H9 (cell line): ENCODE data around the gene TXNDC17. TPM values are rescaled to one million over a fixed set of nuclear protein-coding genes. Genes with fewer than 3 reads are reported as not detected.

Experiments used
- DNase-seq: peaks from one replicate; pipeline ENCODE4 v3.0.0-alpha.2; 2017
- H2AFZ ChIP-seq: one replicate; pipeline ENCODE4 v1.6.1; 2013; ENCODE audit warnings: mild to moderate bottlenecking, low read length, control low read depth, moderate library complexity
- H2AK5ac ChIP-seq: 2 replicates; pipeline ENCODE4 v1.6.1; 2013; ENCODE audit warnings: low read length, control low read depth, mixed read lengths; ENCODE audit not compliant: insufficient read length
- H2BK120ac ChIP-seq: one replicate; pipeline ENCODE4 v1.6.1; 2013; ENCODE audit warnings: low read depth, mild to moderate bottlenecking, low read length, control low read depth, inconsistent platforms; ENCODE audit not compliant: poor library complexity, severe bottlenecking
- H2BK12ac ChIP-seq: 2 replicates; pipeline ENCODE4 v1.6.1; 2013; ENCODE audit warnings: low read length, control low read depth, mixed read lengths, low read depth; ENCODE audit not compliant: insufficient read length
- H2BK15ac ChIP-seq: 2 replicates; pipeline ENCODE4 v1.6.1; 2013; ENCODE audit warnings: low read depth, low read length, control low read depth
- H2BK20ac ChIP-seq: one replicate; pipeline ENCODE4 v1.6.1; 2013; ENCODE audit warnings: low read depth, mild to moderate bottlenecking, low read length, control low read depth, inconsistent platforms; ENCODE audit not compliant: poor library complexity, severe bottlenecking
- H2BK5ac ChIP-seq: 2 replicates; pipeline ENCODE4 v1.6.1; 2013; ENCODE audit warnings: low read length, control low read depth, mixed read lengths; ENCODE audit not compliant: insufficient read length
- H3K14ac ChIP-seq: 2 replicates; pipeline ENCODE4 v1.6.1; 2013; ENCODE audit warnings: low read length, control low read depth; ENCODE audit not compliant: insufficient read depth
- H3K18ac ChIP-seq: 2 replicates; pipeline ENCODE4 v1.6.1; 2013; ENCODE audit warnings: low read depth, mild to moderate bottlenecking, mixed read lengths, low read length, control low read depth; ENCODE audit not compliant: insufficient read length
- H3K23ac ChIP-seq: 2 replicates; pipeline ENCODE4 v1.6.1; 2013; ENCODE audit warnings: low read length, control low read depth, mixed read lengths, low read depth; ENCODE audit not compliant: insufficient read length
- H3K23me2 ChIP-seq: 2 replicates; pipeline ENCODE4 v1.6.1; 2013; ENCODE audit warnings: low read depth, mild to moderate bottlenecking, mixed read lengths, low read length, control low read depth; ENCODE audit not compliant: insufficient read length, poor library complexity, severe bottlenecking
- H3K27ac ChIP-seq: 2 replicates; pipeline ENCODE4 v1.5.1; 2013; ENCODE audit warnings: low read length, control low read depth, mixed read lengths, low read depth; ENCODE audit not compliant: insufficient read length
- H3K27me3 ChIP-seq: 2 replicates; pipeline ENCODE4 v1.6.1; 2013; ENCODE audit warnings: low read length, control low read depth, inconsistent platforms; ENCODE audit not compliant: insufficient read depth
- H3K4ac ChIP-seq: 2 replicates; pipeline ENCODE4 v1.6.1; 2013; ENCODE audit warnings: low read depth, mild to moderate bottlenecking, control low read depth, inconsistent platforms, low read length, moderate library complexity
- H3K4me1 ChIP-seq: 2 replicates; pipeline ENCODE4 v1.6.1; 2013; ENCODE audit warnings: low read length, control low read depth, inconsistent platforms; ENCODE audit not compliant: insufficient read depth
- H3K4me2 ChIP-seq: 2 replicates; pipeline ENCODE4 v1.6.1; 2013; ENCODE audit warnings: low read length, control low read depth, mixed read lengths; ENCODE audit not compliant: insufficient read length, insufficient read depth
- H3K56ac ChIP-seq: 2 replicates; pipeline ENCODE4 v1.6.1; 2013; ENCODE audit warnings: low read depth, mild to moderate bottlenecking, mixed read lengths, low read length, control low read depth; ENCODE audit not compliant: insufficient read length
- H3K79me1 ChIP-seq: 2 replicates; pipeline ENCODE4 v1.6.1; 2013; ENCODE audit warnings: low read depth, mild to moderate bottlenecking, moderate library complexity, low read length, control low read depth, inconsistent platforms; ENCODE audit not compliant: insufficient read depth, poor library complexity, severe bottlenecking
- H3K79me2 ChIP-seq: 2 replicates; pipeline ENCODE4 v1.6.1; 2013; ENCODE audit warnings: low read length, control low read depth, inconsistent platforms; ENCODE audit not compliant: insufficient read depth
- H3K9ac ChIP-seq: 2 replicates; pipeline ENCODE4 v1.6.1; 2013; ENCODE audit warnings: low read length, control low read depth, mixed read lengths; ENCODE audit not compliant: insufficient read length; ENCODE audit errors: extremely low read depth
- H3K9me3 ChIP-seq: one replicate; pipeline ENCODE4 v1.6.1; 2013; ENCODE audit warnings: low read depth, low read length, inconsistent platforms; ENCODE audit not compliant: control insufficient read depth
- H3T11ph ChIP-seq: one replicate; pipeline ENCODE4 v1.6.1; 2013; ENCODE audit warnings: mild to moderate bottlenecking, low read length, control low read depth, inconsistent platforms
- H4K20me1 ChIP-seq: one replicate; pipeline ENCODE4 v1.6.1; 2013; ENCODE audit not compliant: control insufficient read depth, insufficient read length, insufficient read depth
- H4K5ac ChIP-seq: 2 replicates; pipeline ENCODE4 v1.6.1; 2013; ENCODE audit warnings: low read depth, mild to moderate bottlenecking, mixed read lengths, low read length, control low read depth; ENCODE audit not compliant: insufficient read length
- H4K8ac ChIP-seq: replicated peaks from 2 replicates; pipeline ENCODE4 v1.6.1; 2013; ENCODE audit warnings: low read length, control low read depth, mixed read lengths, low read depth; ENCODE audit not compliant: insufficient read length
- H4K91ac ChIP-seq: 2 replicates; pipeline ENCODE4 v1.6.1; 2013; ENCODE audit warnings: low read depth, mild to moderate bottlenecking, moderate library complexity, mixed read lengths, low read length, control low read depth; ENCODE audit not compliant: insufficient read length
- H3K27ac Mint-ChIP-seq, 3 experiments: 2 replicates in 2 of 3; 3 replicates in 1 of 3; pipeline ENCODE4 v1.8.0; 2020 to 2021; ENCODE audit warnings: mixed read lengths in 3 of 3, mild to moderate bottlenecking in 1 of 3, moderate library complexity in 1 of 3
- H3K27me3 Mint-ChIP-seq: 2 replicates; pipeline ENCODE4 v1.8.0; 2021; ENCODE audit warnings: low read depth, mild to moderate bottlenecking, moderate library complexity, mixed read lengths
- H3K36me3 Mint-ChIP-seq, 3 experiments: 2 replicates in 2 of 3; 3 replicates in 1 of 3; pipeline ENCODE4 v1.8.0; 2020 to 2021; ENCODE audit warnings: low read depth in 3 of 3, mixed read lengths in 3 of 3; ENCODE audit not compliant: insufficient read depth in 1 of 3
- H3K4me1 Mint-ChIP-seq, 2 experiments: 2 replicates each; pipeline ENCODE4 v1.8.0; 2020; ENCODE audit warnings: mixed read lengths in 2 of 2
- H3K4me3 Mint-ChIP-seq, 2 experiments: 2 replicates in 1 of 2; 3 replicates in 1 of 2; pipeline ENCODE4 v1.8.0; 2020 to 2021; ENCODE audit warnings: mild to moderate bottlenecking in 2 of 2, mixed read lengths in 2 of 2, moderate library complexity in 1 of 2
- H3K9me3 Mint-ChIP-seq, 2 experiments: 2 replicates in 1 of 2; 3 replicates in 1 of 2; pipeline ENCODE4 v1.8.0; 2020; ENCODE audit warnings: mild to moderate bottlenecking in 2 of 2, mixed read lengths in 2 of 2, moderate library complexity in 1 of 2
- CTCF ChIP-seq: fragments of 200-600 bp; sonication (generic); conservative IDR thresholded peaks from 3 replicates; pipeline ENCODE4 v1.8.0; 2021; ENCODE audit warnings: antibody characterized with exemption, mild to moderate bottlenecking
- WGBS: extraction: QIAGEN DNeasy Blood & Tissue Kit; methylation state at CpG from one replicate; pipeline ENCODE4 v1.1.7; 2013; ENCODE audit warnings: missing lambda C conversion rate, low lambda C conversion rate, mixed read lengths; ENCODE audit not compliant: insufficient read length; ENCODE audit errors: extremely low coverage; 5-methylcytosine and 5-hydroxymethylcytosine counted together
- total RNA-seq: library from RNA; stranded (reverse); gene quantifications from 2 replicates; pipeline ENCODE4 v1.2.1, GENCODE V29; 2021

TXNDC17 gene
- total RNA-seq, 1 experiment from 2014 or later, result 170 TPM

GRCh38 chr17:6596511-6596910, 44.3 kb upstream of the TXNDC17 start:
- H2AFZ ChIP-seq, result no peak overlapping the region
- Mint-ChIP-seq H3K4me3 (no peak overlapping the region), H3K27ac (no peak overlapping the region), H3K36me3 (peaks cover 21 to 78% (median 50%) of the 10 kb centered on the region in 3 experiments; a peak in 6 of 7 replicates), H3K27me3 (no peaks in the 10 kb centered on the region), H3K4me1 (peaks cover 5 to 9% of the 10 kb centered on the region in 2 experiments), H3K9me3 (no peaks in the 10 kb centered on the region)
- no peaks in the 10 kb centered on the region for H3K79me1 ChIP-seq
- no peak overlapping the region for H3K27ac ChIP-seq
- no peak overlapping the region for H3K14ac ChIP-seq
- no peak overlapping the region for H2BK20ac ChIP-seq
- H3K23ac ChIP-seq, result no peak overlapping the region
- H3K9me3 ChIP-seq, result no peaks in the 10 kb centered on the region
- H2BK15ac ChIP-seq, result no peak overlapping the region
- H3K23me2 ChIP-seq, result no peaks in the 10 kb centered on the region
- H3K18ac ChIP-seq, result no peak overlapping the region
- H2BK12ac ChIP-seq, result no peak overlapping the region
- H4K91ac ChIP-seq, result no peak overlapping the region
- H3K4me1 ChIP-seq, result no peaks in the 10 kb centered on the region
- no peak overlapping the region for H4K8ac ChIP-seq
- H3K4ac ChIP-seq, result no peak overlapping the region
- H2AK5ac ChIP-seq, result no peak overlapping the region
- H3K27me3 ChIP-seq, result no peaks in the 10 kb centered on the region
- H3K4me2 ChIP-seq, result no peak overlapping the region
- H3K9ac ChIP-seq, result no peak overlapping the region
- no CpG with 5 or more reads among the region's 2 CpGs for WGBS
- H3K79me2 ChIP-seq, result no peaks in the 10 kb centered on the region
- no peak overlapping the region for H3K56ac ChIP-seq
- no peak for DNase-seq
- no peak overlapping the region for H4K5ac ChIP-seq
- TF ChIP-seq CTCF, result no peak
- no peak overlapping the region for H2BK5ac ChIP-seq
- H3T11ph ChIP-seq, result no peak overlapping the region
- no peak overlapping the region for H2BK120ac ChIP-seq
- H4K20me1 ChIP-seq, result no peaks in the 10 kb centered on the region
